ENCODE results near the gene RAMACL.

RAMACL gene

GRCh38 chr6:166573511-166574216, 12.8 kb downstream of the RAMACL start:
- no peak for FAIRE-seq

GRCh38 chr6:166572370-166573261, 13.9 kb downstream of the RAMACL start:
- no peak for FAIRE-seq

DNA sequence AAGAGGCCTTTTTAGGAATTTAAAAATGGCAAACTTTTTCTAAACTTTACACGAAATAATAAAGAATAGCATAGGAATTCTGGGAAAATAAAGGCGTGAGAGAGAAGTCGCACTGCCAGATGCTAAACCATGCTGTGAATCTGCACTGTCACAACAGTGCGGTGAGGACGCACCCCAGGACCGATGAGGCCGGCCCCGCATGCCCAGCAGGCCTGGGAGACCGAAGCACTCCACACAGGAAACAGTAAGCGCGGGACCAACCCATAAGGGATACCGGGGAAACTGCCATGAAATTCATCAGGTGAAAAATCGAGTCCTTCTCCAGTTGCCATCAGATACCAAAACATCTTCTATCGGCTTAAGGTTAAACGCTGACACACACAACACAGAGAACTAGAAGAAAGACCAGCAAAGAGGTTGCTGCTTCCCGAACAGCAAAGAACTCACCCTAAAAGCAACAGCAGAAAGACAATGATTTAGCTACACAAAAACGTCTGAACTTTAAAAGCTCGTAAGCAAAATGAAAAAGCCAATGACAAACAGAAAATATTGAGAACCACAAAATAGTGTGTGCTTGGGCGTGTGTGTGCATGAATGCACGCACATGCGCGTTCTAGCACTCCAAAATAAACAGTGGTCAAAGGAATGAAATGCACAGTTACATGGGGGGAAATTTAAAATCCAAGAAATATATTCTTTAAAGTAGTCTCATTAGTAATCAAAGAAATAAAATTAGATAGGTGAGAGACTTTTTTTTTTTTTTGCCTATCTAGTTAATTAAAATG, 15.4 kb downstream of the RAMACL start:
- no peak for FAIRE-seq

DNA sequence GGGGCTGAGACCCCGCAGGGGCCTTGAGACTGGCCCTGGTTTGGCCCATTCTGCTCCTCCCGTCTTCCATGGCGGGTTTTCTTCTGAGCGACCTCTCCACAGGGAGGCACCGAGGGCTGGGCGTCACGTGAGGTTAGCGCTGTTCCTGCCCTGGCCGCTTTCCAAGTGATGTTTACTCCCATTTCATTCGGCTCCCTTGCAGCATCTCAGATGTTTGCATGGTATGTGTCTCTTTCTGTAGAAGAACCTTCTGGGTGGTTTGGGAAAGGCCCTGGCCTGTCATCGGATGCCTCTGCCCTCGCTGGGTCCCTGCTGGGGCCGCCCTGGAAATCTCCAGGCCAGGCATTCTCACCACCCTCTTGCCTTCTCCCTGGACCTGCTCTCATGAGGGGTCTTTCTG, 17.3 kb downstream of the RAMACL start:
- no peak for FAIRE-seq

DNA sequence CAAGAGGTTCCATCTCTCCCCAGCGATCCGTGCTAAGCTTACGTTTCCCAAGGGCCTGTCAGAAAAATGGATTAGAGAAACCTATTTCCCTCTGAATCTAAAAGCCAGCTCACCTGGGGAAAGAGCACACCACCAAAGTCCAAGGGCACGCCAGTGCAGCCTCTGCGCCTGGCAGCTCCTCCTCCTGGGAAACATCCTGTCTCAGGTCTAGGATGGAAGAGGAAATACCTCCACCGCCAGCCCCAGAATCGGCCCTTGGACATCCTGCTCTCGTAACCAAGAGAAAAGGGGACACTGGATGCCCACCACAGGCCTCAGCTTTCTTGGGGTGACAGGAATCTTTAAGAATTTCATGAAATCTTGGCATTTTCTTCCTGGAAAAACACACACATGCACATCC, 18.7 kb downstream of the RAMACL start:
- FAIRE-seq, result no peak

GRCh38 chr6:166567107-166567506, 19.4 kb downstream of the RAMACL start:
- no peak for FAIRE-seq

DNA sequence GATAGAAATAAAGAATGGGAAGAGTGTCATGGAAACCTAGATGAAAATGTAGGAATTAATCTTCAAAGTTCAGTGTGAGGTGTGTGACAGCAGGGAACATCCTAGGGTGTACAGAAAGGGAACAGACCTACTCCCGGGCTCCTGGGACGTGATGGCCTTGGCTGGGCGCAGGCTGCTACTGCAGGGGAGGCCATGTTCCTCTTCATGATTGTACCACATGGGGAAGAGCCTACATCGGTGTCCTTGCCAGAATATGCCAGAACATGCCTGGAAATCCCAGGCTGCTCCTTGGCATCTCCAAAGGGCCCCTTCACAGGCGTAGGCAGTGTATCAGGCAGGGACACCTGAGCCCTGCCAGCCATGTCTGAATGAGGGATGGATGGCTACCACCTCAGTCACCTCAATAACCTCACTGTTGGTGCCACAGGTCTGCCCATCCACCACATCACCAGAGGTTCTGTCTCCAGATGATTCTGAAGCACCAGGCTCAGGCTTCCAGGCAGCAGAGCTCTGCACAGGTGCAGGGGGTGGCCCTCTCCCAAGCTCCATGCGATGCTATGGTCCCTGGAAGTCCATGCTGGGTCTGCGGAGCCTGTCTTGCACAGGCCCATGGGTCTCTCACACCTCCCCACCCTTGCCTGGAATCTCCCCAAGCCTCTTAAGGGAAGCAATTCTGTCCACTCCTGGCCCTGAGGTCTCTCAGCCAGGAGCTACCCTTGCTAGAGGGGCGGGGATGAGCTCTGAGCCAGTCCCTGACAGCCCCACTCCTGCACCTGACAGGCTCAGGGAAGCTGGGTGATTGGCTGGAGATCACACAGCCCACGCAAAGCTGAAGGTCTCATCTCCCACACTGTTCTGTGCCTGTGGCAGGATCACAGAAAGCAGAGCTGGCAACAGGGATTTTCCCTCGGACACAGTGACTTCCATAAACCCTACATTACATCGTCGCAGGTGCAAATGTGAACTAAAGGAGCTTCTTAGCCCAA, 20.2 kb downstream of the RAMACL start:
- no peak for FAIRE-seq

GRCh38 chr6:166565084-166565967, 21.2 kb downstream of the RAMACL start:
- FAIRE-seq, result no peak

GRCh38 chr6:166563805-166564204, 22.7 kb downstream of the RAMACL start:
- no peak for FAIRE-seq

DNA sequence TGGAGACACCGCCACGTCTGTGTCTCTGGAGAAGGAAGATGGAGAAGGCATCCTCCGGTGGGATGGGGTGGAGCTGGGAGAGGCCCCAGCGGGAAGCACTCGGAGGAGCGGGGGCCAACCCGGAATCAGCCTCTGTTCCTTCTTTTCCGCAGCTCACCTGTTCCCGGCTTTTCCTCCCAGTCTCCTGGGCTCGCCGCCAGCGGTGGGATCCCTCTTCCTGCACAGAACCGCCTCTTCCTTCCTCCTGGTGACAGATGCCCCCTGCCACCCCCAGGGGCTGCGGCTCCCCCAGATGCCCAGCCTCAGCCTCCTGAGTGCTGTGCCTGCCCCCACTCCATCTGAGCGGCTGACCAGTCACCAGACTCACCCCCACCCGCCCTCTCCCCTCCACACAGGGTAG, 23.3 kb downstream of the RAMACL start:
- FAIRE-seq, result no peak

DNA sequence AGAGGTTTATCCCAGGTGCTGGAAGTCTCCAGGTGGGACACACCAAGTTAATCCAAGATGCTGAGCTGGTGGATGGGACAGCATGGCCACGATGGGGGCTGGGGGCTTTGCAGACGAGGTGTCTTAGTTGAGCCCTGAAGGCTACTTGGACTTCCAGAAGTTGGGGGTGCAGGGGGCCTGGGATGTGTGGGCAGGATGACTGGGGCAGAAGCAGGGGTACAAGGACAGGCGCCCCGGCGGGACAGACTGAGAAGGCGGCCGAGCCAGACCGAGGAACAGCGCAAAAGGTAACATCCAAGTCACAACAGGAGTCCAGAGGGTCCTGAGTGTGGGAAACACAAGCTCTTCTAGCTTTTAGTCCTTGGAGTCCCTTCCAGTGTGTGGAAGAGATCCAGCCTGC, 23.8 kb downstream of the RAMACL start:
- no peak for FAIRE-seq

- FAIRE-seq, result no peak
These were observed 24.6 kb downstream of the RAMACL start for GRCh38 chr6:166561771-166562359.

DNA sequence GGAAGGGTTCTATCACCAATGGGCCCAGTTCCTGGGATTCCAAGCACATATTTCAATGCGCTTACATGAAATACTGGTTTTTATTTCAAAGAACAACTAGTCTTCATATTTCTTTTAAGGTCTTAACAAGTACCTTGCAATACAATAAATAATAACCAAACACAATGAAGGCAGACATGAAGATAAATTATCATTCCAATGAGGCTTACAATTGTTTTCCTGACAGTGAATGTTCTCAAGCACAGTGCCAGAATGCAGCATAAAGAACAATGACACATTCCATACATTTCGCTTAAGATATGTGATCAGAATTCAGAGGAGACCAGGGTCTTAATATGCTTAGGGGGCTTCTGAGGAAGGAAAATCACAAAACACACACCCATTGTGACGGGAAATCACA, 26.3 kb downstream of the RAMACL start:
- no peak for FAIRE-seq

GRCh38 chr6:166559662-166560061, 26.8 kb downstream of the RAMACL start:
- FAIRE-seq, result no peak

DNA sequence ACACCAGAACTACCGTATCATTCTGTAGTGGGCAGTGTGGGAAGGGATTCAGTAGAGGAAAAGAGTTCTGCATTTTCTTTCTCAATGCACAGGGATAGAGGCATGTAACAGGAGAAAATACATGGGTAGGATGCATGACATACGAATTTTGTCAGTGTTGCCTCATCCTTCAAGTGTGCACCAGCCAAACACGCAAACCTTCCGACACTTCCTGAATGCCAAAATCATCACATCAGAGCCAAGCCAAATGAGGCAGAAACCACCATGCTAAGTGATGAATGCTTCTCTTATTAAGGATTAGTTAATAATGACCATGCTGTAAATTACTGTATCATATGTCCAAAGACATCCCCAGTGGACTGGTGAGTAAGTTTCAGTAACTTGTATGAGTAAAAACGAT, 27.3 kb downstream of the RAMACL start:
- FAIRE-seq, result no peak

DNA sequence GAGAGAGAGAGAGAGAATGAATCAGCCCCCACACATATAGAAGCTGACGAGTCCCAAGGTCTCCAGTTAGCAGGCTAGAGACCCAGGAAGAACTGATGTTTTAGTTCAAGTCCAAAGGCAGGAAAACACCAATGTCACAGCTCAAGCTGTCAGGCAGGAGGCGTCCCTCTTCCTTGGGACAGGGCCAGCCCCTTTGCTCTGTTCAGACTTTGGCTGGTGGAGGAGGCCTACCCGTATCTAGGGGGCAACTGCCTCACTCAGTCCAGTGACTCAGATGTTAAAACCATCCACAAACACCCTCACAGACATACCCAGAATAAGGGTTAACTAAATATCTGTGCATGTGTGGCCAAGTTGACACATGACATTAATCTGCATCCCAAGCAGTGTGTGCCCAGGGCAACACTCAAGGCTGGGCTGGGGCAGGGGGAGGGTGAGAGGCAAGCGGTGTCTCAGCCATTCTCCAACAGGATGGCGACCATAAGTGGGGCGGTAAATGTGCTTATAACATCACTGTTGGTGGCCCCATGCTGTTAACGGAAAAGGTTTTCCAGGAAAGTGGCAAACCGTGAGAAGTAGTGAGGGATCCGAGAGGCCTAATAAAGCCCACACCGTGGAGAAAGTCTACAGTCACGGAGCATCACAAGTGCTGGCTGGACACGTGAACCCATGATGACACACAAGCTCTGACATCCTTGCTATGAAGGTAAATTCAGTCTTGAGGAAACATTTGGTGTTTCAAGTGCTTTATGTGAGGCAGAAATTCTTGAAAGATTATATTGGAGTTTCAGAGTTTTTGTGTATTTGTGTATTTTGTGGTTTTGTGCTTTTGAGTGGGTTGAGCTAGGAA, 28.1 kb downstream of the RAMACL start:
- no peak for FAIRE-seq

DNA sequence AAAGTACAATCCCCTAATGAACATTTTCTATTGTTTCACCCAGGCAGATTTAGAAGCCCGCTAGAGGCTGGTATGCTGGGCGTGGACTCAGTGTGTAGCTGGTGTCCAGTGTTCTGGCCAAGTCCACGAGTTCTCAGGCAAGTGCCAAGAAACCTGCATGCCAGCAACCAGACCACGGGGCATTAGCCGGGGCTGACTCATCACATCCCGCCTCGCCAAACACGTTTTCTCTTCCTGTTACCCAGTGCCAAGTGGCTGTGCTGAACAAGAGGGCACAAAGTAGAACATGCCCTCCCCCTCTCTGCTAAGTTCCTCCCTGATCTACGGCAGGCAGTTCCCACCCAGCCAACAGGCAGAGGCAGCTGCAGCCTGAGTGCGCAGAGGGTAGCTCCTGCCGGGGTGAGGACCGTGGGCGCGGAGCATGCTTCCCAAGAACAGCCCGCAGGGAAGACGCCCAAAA, 29.6 kb downstream of the RAMACL start:
- no peak for FAIRE-seq

DNA sequence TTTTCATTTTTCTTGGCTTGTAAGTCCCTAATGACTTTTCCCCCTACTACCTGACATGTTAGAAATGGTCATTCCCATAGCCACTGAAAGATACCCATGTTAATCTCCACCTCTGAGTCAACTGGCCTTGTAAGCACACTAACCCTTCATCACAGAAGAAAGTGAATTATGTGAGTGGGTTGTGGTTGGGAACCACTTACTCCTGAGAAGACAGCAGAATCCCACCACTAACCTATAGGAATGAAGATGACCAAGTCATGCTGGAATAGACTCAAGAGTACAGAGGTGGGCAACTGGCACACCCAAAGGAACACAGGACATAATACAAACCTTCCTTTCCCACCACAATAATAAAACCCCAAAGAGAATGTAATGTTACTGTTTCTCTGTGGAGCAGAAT, 30.1 kb downstream of the RAMACL start:
- no peak for FAIRE-seq

GRCh38 chr6:166555086-166555485, 31.4 kb downstream of the RAMACL start:
- no peak for FAIRE-seq

DNA sequence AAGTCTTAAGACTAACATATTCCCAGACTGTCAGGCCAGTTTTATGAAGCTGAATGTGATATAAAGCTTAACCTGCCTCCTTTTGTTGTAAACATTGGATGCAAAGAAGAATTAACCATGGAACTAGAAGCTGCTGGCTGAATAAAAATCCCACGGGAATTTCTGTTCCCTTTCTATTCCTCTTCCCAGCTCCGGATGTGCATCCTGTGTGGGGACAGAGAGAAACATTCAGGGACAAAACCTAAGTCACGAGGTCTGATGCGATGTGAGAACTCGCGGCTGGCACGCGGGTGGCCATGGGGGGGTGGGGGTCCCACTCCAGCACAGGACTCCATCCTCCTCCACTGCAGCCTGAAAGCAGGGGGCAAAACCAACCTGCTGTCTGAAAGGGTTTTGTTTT, 32.2 kb downstream of the RAMACL start:
- FAIRE-seq, result no peak

All from TTC549 (cell line).